ENCODE results near the gene CLEC4M.
"Not testable (repeated sequence)": the region's sequence is repeated elsewhere in the genome, so short reads cannot be mapped to it uniquely, and the experiment has no call there.

CLEC4M gene

DNA sequence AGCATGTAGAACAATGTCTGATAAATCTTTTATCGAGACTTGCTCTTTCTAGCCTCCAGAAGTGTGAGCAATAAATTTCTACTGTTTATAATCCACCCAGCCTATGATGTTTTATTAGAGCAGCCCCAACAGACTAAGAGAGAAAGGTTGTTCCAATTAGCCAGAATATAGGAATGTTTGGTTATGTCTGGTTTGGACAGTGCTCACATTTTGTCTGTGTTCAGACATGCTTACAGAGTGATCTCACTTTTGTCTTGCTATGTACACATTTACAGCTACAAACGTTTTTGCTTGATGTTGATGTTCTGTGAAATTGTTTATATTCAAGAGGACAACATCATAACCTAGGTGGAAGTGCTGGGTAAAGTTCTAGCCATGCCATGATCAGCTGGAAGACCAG lies 48.9 kb downstream of the CLEC4M start:
- DNase-seq (ENCODE audit: low spot score): no peak

GRCh38 chr19:7815325-7815724 lies 52.3 kb downstream of the CLEC4M start:
- DNase-seq (ENCODE audit: low spot score): no peak

DNA sequence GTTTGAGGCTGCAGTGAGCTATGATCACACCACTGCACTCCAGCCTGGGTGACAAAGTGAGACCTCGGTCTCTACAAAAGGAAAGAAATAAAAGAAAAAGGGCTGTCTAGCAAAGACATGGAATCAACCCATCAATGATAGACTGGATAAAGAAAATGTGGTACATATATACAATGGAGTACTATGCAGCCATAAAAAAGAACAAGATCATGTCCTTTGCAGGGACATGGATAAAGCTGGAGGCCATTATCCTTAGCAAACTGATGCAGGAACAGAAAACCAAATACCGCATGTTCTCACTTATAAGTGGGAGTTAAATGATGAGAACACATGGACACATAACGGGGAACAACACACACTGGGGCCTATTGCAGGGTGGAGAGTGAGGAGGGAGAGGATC lies 53.0 kb downstream of the CLEC4M start:
- DNase-seq (ENCODE audit: low spot score): not testable (repeated sequence)

DNA sequence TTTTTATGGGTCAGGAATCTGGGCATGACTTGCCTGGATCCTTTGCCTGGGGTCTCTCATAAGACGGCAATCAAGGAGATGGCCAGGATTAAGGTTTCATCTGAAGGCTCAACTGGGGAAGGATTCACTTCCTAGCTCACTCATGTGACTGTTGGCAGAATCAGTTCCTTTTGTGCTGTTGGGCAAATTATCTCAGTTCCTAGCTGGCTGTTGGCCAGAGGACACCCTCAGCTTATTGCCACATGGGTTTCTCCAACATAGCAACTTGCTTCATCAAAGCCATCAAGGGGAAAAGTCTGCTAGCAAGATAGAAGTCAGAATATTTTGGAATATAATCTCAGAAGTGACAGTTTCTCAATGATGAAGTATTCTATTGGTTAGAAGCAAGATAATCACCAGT lies 54.8 kb downstream of the CLEC4M start:
- DNase-seq (ENCODE audit: low spot score): no peak

- DNase-seq (ENCODE audit: low spot score): no peak
Measured at GRCh38 chr19:7818806-7819205, 55.8 kb downstream of the CLEC4M start.
